GM10266 (cell line): ENCODE data around the gene SLC22A16.

Experiments used
- DNase-seq: peaks from one replicate; pipeline ENCODE4 v3.0.0; 2012; ENCODE audit errors: extremely low spot score
- TF ChIP-seq, protein P1 (sequence below): IDR thresholded peaks from 2 replicates; pipeline ENCODE4 v1.5.1; 2012; ENCODE audit warnings: mild to moderate bottlenecking, low read depth; ENCODE audit not compliant: control insufficient read depth, insufficient read depth; ENCODE audit errors: missing control alignments

Gene SLC22A16

DNA sequence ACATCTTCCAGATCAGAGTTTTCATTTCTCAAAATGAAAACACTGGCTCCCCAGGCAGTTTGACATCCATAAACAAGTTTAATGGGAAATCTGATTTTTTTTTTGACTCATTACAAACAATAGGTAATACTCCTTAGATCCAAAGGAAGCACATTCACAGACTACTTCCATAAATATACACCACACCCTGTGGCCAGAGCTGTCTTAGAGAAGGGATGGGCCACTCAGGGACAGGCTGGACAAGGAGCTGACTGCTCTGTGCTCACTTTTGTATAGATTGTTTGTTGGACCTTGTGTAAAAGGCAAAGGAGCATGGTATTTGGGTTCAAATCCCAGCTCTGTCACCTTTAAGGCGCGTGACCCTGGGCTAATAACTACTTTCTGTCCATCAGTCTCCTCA lies 48.3 kb downstream of the SLC22A16 start:
- TF ChIP-seq, protein P1, sequence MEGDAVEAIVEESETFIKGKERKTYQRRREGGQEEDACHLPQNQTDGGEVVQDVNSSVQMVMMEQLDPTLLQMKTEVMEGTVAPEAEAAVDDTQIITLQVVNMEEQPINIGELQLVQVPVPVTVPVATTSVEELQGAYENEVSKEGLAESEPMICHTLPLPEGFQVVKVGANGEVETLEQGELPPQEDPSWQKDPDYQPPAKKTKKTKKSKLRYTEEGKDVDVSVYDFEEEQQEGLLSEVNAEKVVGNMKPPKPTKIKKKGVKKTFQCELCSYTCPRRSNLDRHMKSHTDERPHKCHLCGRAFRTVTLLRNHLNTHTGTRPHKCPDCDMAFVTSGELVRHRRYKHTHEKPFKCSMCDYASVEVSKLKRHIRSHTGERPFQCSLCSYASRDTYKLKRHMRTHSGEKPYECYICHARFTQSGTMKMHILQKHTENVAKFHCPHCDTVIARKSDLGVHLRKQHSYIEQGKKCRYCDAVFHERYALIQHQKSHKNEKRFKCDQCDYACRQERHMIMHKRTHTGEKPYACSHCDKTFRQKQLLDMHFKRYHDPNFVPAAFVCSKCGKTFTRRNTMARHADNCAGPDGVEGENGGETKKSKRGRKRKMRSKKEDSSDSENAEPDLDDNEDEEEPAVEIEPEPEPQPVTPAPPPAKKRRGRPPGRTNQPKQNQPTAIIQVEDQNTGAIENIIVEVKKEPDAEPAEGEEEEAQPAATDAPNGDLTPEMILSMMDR: no peak
- no peak for DNase-seq

GRCh38 chr6:110425816-110426215 lies 50.6 kb downstream of the SLC22A16 start:
- TF ChIP-seq, protein P1: no peak
- no peak for DNase-seq

- DNase-seq: no peak
- TF ChIP-seq, protein P1: no peak
Observed at GRCh38 chr6:110422444-110422822, 54.0 kb downstream of the SLC22A16 start.

- TF ChIP-seq, protein P1: no peak
Observed at GRCh38 chr6:110421749-110422443, 54.5 kb downstream of the SLC22A16 start.

DNA sequence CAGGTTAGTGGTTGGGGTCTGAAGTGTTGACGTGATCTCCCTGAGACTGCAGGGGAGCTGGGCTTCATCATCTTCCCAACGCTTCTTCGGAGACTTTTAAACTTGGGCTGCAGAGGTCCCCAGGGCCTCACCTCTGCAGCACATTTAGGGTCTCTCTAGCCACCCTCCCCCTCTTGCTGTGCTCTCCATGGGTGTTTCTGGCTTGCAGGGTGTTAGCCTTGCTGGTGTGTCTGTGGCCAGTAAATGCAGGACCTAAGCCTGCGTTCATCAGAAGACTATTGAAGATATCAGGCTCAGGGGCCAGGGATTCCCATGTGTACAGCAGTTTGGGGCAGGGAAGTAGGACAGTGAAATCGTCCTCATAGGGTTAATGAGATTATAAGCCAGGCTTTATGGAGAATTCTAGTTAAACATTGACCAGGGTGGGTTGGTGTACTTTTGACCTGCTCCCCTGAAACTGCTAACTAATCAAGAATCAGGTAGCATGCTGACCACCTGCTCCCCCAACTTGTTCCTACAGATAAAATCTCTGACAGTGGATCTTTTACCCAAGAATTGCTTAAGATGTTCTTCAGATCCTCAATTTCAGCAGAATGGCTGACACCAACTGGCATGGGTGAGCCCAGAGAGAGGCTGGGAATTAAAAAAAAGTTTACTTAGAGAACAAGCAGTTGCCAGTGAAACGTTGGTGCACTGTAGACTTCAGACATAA lies 57.2 kb downstream of the SLC22A16 start:
- DNase-seq: no peak
- TF ChIP-seq, protein P1: no peak

More at GRCh38 chr6:110421749-110422443, 54.5 kb downstream of the SLC22A16 start:
- no peak for DNase-seq

DNA sequence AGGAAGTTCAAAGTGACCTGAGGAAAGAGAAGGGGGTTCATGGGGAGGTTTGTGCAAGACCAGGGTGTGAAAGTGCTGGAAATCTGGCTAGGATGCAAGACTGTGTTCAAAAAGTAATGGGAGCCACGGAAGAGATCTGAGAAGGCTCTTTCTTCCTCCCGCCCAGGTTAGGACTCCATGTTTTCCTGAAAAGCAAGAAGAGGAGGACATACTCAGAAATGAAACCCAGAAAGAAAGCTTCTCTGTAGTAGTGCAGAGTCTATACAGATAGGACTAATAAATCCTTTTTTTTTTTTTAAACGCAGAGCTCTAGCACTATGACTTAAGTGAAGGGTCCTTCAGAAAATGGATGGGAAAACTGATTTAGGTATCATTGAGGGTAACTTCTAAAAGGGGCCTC lies 57.8 kb downstream of the SLC22A16 start:
- no peak for DNase-seq
- TF ChIP-seq, protein P1: no peak
